Neuron (in vitro differentiated cells): ENCODE measurements around the gene IL6.
"Not testable (repeated sequence)": the region's sequence is repeated elsewhere in the genome, so short reads cannot be mapped to it uniquely, and the experiment has no call there.

ENCODE experiments used
- H2AFZ ChIP-seq: one replicate; pipeline ENCODE4 v1.6.1; 2013; ENCODE audit warnings: low read depth, mild to moderate bottlenecking, inconsistent platforms, low read length, moderate library complexity
- H3K27me3 ChIP-seq: one replicate; pipeline ENCODE4 v1.6.1; 2013; ENCODE audit warnings: low read length; ENCODE audit not compliant: insufficient read depth
- H3K36me3 ChIP-seq: one replicate; pipeline ENCODE4 v1.6.1; 2013; ENCODE audit warnings: low read length; ENCODE audit not compliant: insufficient read depth
- H3K4me1 ChIP-seq: one replicate; pipeline ENCODE4 v1.6.1; 2013; ENCODE audit warnings: low read length; ENCODE audit not compliant: insufficient read depth
- H3K4me3 ChIP-seq: 2 replicates; pipeline ENCODE4 v1.5.1; 2013; ENCODE audit warnings: mild to moderate bottlenecking, low read length, moderate library complexity
- H3K9me3 ChIP-seq: one replicate; pipeline ENCODE4 v1.6.1; 2013; ENCODE audit warnings: low read length

The IL6 gene

GRCh38 chr7:22709062-22709829 is 17.8 kb upstream of the IL6 start:
- not testable (repeated sequence) for H3K9me3 ChIP-seq, H2AFZ ChIP-seq, H3K27me3 ChIP-seq, H3K4me1 ChIP-seq, H3K4me3 ChIP-seq, H3K36me3 ChIP-seq

GRCh38 chr7:22709857-22710256 is 17.1 kb upstream of the IL6 start:
- Histone ChIP-seq H2AFZ (no peak overlapping the region), H3K4me1 (no peaks in the 10 kb centered on the region), H3K9me3 (no peaks in the 10 kb centered on the region), H3K4me3 (no peak overlapping the region), H3K27me3 (no peaks in the 10 kb centered on the region), H3K36me3 (no peaks in the 10 kb centered on the region)

GRCh38 chr7:22712999-22713398 is 14.0 kb upstream of the IL6 start:
- H2AFZ ChIP-seq = no peak overlapping the region
- H3K4me1 ChIP-seq = no peaks in the 10 kb centered on the region
- H3K4me3 ChIP-seq = no peak overlapping the region
- no peaks in the 10 kb centered on the region for H3K36me3 ChIP-seq
- no peaks in the 10 kb centered on the region for H3K27me3 ChIP-seq
- no peaks in the 10 kb centered on the region for H3K9me3 ChIP-seq

- Histone ChIP-seq H2AFZ (no peak overlapping the region), H3K4me3 (no peak overlapping the region), H3K9me3 (no peaks in the 10 kb centered on the region), H3K27me3 (no peaks in the 10 kb centered on the region), H3K36me3 (no peaks in the 10 kb centered on the region), H3K4me1 (no peaks in the 10 kb centered on the region)
Measured at GRCh38 chr7:22713463-22713862, 13.5 kb upstream of the IL6 start.

- no peak overlapping the region for H2AFZ ChIP-seq
- no peaks in the 10 kb centered on the region for H3K36me3 ChIP-seq
- H3K9me3 ChIP-seq = no peaks in the 10 kb centered on the region
- no peaks in the 10 kb centered on the region for H3K4me1 ChIP-seq
- no peak overlapping the region for H3K4me3 ChIP-seq
- H3K27me3 ChIP-seq = no peaks in the 10 kb centered on the region
Measured at GRCh38 chr7:22715969-22716368, 11.0 kb upstream of the IL6 start.

GRCh38 chr7:22717760-22718159 is 9.2 kb upstream of the IL6 start:
- Histone ChIP-seq H3K4me3 (no peak overlapping the region), H3K9me3 (no peaks in the 10 kb centered on the region), H3K4me1 (no peaks in the 10 kb centered on the region)

GRCh38 chr7:22718200-22718711 is 8.7 kb upstream of the IL6 start:
- no peaks in the 10 kb centered on the region for H3K4me1 ChIP-seq
- H3K4me3 ChIP-seq = no peak overlapping the region
- H3K27me3 ChIP-seq = no peaks in the 10 kb centered on the region
- no peaks in the 10 kb centered on the region for H3K9me3 ChIP-seq
- H2AFZ ChIP-seq = no peak overlapping the region
- H3K36me3 ChIP-seq = no peaks in the 10 kb centered on the region

More at GRCh38 chr7:22717760-22718159, 9.2 kb upstream of the IL6 start:
- no peaks in the 10 kb centered on the region for H3K27me3 ChIP-seq
- no peaks in the 10 kb centered on the region for H3K36me3 ChIP-seq
- no peak overlapping the region for H2AFZ ChIP-seq

- Histone ChIP-seq H3K27me3 (no peaks in the 10 kb centered on the region), H3K9me3 (no peaks in the 10 kb centered on the region), H3K4me3 (no peak overlapping the region), H3K36me3 (no peaks in the 10 kb centered on the region), H3K4me1 (no peaks in the 10 kb centered on the region), H2AFZ (no peak overlapping the region)
Measured at GRCh38 chr7:22718911-22719420, 8.0 kb upstream of the IL6 start.

GRCh38 chr7:22720791-22721786 is 5.9 kb upstream of the IL6 start:
- Histone ChIP-seq H3K4me1 (no peaks in the 10 kb centered on the region), H3K9me3 (no peaks in the 10 kb centered on the region), H3K27me3 (no peaks in the 10 kb centered on the region), H3K36me3 (no peaks in the 10 kb centered on the region), H2AFZ (no peak overlapping the region), H3K4me3 (no peak overlapping the region)

GRCh38 chr7:22722536-22723180 is 4.3 kb upstream of the IL6 start:
- Histone ChIP-seq H3K9me3 (no peaks in the 10 kb centered on the region), H3K36me3 (no peaks in the 10 kb centered on the region), H3K4me1 (peaks cover 2% of the 10 kb centered on the region), H3K4me3 (no peak overlapping the region), H3K27me3 (no peaks in the 10 kb centered on the region), H2AFZ (no peak overlapping the region)

GRCh38 chr7:22723181-22723601 is 3.8 kb upstream of the IL6 start:
- Histone ChIP-seq H3K36me3 (no peaks in the 10 kb centered on the region), H3K9me3 (no peaks in the 10 kb centered on the region), H3K4me1 (peaks cover 2% of the 10 kb centered on the region), H2AFZ (no peak overlapping the region), H3K27me3 (no peaks in the 10 kb centered on the region), H3K4me3 (no peak overlapping the region)

- peaks cover 2% of the 10 kb centered on the region for H3K4me1 ChIP-seq
- H3K9me3 ChIP-seq = no peaks in the 10 kb centered on the region
- no peak overlapping the region for H3K4me3 ChIP-seq
- no peaks in the 10 kb centered on the region for H3K27me3 ChIP-seq
- no peak overlapping the region for H2AFZ ChIP-seq
- H3K36me3 ChIP-seq = no peaks in the 10 kb centered on the region
Measured at GRCh38 chr7:22723637-22724036, 3.4 kb upstream of the IL6 start.
